Pancreas (tissue), 10 donors: Measurements from ENCODE around the gene PADI1. TPM values are rescaled to one million over a fixed set of nuclear protein-coding genes. Genes with fewer than 3 reads are reported as not detected.

Source experiments
- ATAC-seq, 4 donors: fragments of 200-7000 bp; cut with Tn5 transposase; one replicate each; pipeline versions ENCODE4 v1.8.0 to v1.9.1; 2020; ENCODE audit warnings: mild to moderate bottlenecking in 4 of 4, moderate library complexity in 4 of 4
- DNase-seq, 6 donors: peaks; one replicate each; pipeline ENCODE4 v3.0.0-alpha.2; 2020
- FAIRE-seq: peaks from 2 replicates; lab custom pipeline; 2012; peaks lifted over from hg19 to GRCh38; lab: Jason Lieb, UNC
- H3K27ac ChIP-seq, 4 donors: fragments of 200-600 bp; sonication (generic); 1 replicate in 3 of 4; 2 replicates in 1 of 4; pipeline versions ENCODE4 v1.5.0 to v1.8.0; 2020
- H3K27me3 ChIP-seq, 4 donors: fragments of 200-600 bp; one replicate each; pipeline ENCODE4 v1.8.0; 2021
- H3K36me3 ChIP-seq, 3 donors: fragments of 200-600 bp; sonication (generic) in 1 of 3; one replicate each; pipeline versions ENCODE4 v1.5.0 to v1.8.0; 2020 to 2021
- H3K4me1 ChIP-seq, 3 donors: fragments of 200-600 bp; one replicate each; pipeline ENCODE4 v1.8.0; 2021
- H3K4me3 ChIP-seq, 4 donors: fragments of 200-600 bp; sonication (generic) in 2 of 4; one replicate each; pipeline versions ENCODE4 v1.5.0 to v1.8.0; 2020 to 2021
- H3K9me3 ChIP-seq, 4 donors: fragments of 200-600 bp; one replicate each; pipeline ENCODE4 v1.8.0; 2021
- CTCF ChIP-seq, 4 donors: fragments of 200-600 bp; sonication (generic) in 3 of 4; IDR thresholded peaks; one replicate each; pipeline versions ENCODE4 v1.5.0 to v1.8.0; 2021; ENCODE audit warnings: antibody characterized with exemption in 4 of 4
- WGBS, 2 donors: extraction: QIAGEN DNeasy Blood & Tissue Kit; methylation state at CpG; one replicate each; pipeline ENCODE4 v1.1.7; 2013; 5-methylcytosine and 5-hydroxymethylcytosine counted together
- intact Hi-C, 3 donors: fragments of 100-400 bp; cut with DNase I; formaldehyde crosslinking; loops; one replicate each; pipeline versions ENCODE4 v1.11.1 to v1.14.2; 2022
- polyA plus RNA-seq, 2 donors: library from polyadenylated mRNA; stranded (reverse); fragments of 200-250 nt; gene quantifications; one replicate each; pipeline ENCODE4 v1.2.3, GENCODE V29; 2013
- total RNA-seq, 6 donors: library from RNA; stranded (reverse); fragmentation: NEBNext Ultra II Directional in 4 of 6; extraction: Animal tissue kit (Norgen Biotek cat#: 25700) in 4 of 6; gene quantifications; one replicate each; pipeline versions ENCODE4 v1.2.1 to v1.2.4, GENCODE V29; 2021 to 2023
- donor health status: healthy with polysubstance abuse.
- donor health status: DM: no; HTN: no; CAD: no; lungs with moderate emphysema.
- donor health status: DM: no; HTN: no; CAD: no.
- donor health status: control.
- donor health status: control.
- donor health status: Bipolar disorder and iron deficiency.
- donor health status: DM: yes; HTN: yes; CAD: no.
- donor health status: DM: no; HTN: no; CAD: no.
- donor health status: DM: no; HTN: no; CAD: no.
- donor health status: DM: yes; HTN: yes; CAD: no.

Gene PADI1
- total and polyA plus RNA-seq, 8 donors = 0.23 TPM; not detected in 7

GRCh38 chr1:17216078-17216477, 11.2 kb downstream of the PADI1 start:
- no peak overlapping the region for H3K27ac ChIP-seq
- FAIRE-seq (no peak), DNase-seq (no peak), ATAC-seq (no peak)
- H3K9me3 ChIP-seq = no peaks in the 10 kb centered on the region
- WGBS, 2 donors = 52 to 63% methylated on average over 5 of the region's 5 CpGs
- intact Hi-C loops = no loop called here
- no peaks in the 10 kb centered on the region for H3K36me3 ChIP-seq
- TF ChIP-seq CTCF (IDR thresholded peaks at IDR 0.05) = no peak
- no peaks in the 10 kb centered on the region for H3K4me1 ChIP-seq
- no peaks in the 10 kb centered on the region for H3K27me3 ChIP-seq
- H3K4me3 ChIP-seq = no peak overlapping the region

GRCh38 chr1:17217607-17218006, 12.7 kb downstream of the PADI1 start:
- no peaks in the 10 kb centered on the region for H3K4me1 ChIP-seq
- no peak for FAIRE-seq
- no peak for TF ChIP-seq CTCF (IDR thresholded peaks at IDR 0.05)
- ATAC-seq = no peak
- H3K27ac ChIP-seq = no peak overlapping the region
- intact Hi-C loops = no loop called here
- no peaks in the 10 kb centered on the region for H3K9me3 ChIP-seq
- WGBS, 2 donors = 65 to 71% methylated on average over 3 of the region's 3 CpGs
- H3K36me3 ChIP-seq = no peaks in the 10 kb centered on the region
- no peak for DNase-seq
- H3K27me3 ChIP-seq = no peaks in the 10 kb centered on the region
- no peak overlapping the region for H3K4me3 ChIP-seq

GRCh38 chr1:17218939-17219338, 14.0 kb downstream of the PADI1 start:
- H3K4me1 ChIP-seq = no peaks in the 10 kb centered on the region
- WGBS, 2 donors = 40 to 42% methylated on average over 7 of the region's 7 CpGs
- no peak for FAIRE-seq

GRCh38 chr1:17220287-17220686, 15.4 kb downstream of the PADI1 start:
- no peaks in the 10 kb centered on the region for H3K4me1 ChIP-seq
- no peaks in the 10 kb centered on the region for H3K27me3 ChIP-seq
- no peaks in the 10 kb centered on the region for H3K9me3 ChIP-seq
- FAIRE-seq (no peak), ATAC-seq (no peak), DNase-seq (no peak)
- 72 to 80% methylated on average over 3 of the region's 3 CpGs for WGBS, 2 donors
- no peaks in the 10 kb centered on the region for H3K36me3 ChIP-seq
- TF ChIP-seq CTCF (IDR thresholded peaks at IDR 0.05) = no peak
- H3K27ac ChIP-seq = no peak overlapping the region
- intact Hi-C loops = no loop called here
- no peak overlapping the region for H3K4me3 ChIP-seq

More at GRCh38 chr1:17218939-17219338, 14.0 kb downstream of the PADI1 start:
- Histone ChIP-seq H3K36me3 (no peaks in the 10 kb centered on the region), H3K4me3 (no peak overlapping the region), H3K27me3 (no peaks in the 10 kb centered on the region), H3K27ac (no peak overlapping the region), H3K9me3 (no peaks in the 10 kb centered on the region)
- no peak for DNase-seq
- no peak for TF ChIP-seq CTCF (IDR thresholded peaks at IDR 0.05)
- intact Hi-C loops = no loop called here
- no peak for ATAC-seq

- no peaks in the 10 kb centered on the region for H3K36me3 ChIP-seq
- intact Hi-C loops = no loop called here
- DNase-seq (no peak), FAIRE-seq (no peak), ATAC-seq (no peak)
- H3K27ac ChIP-seq = no peak overlapping the region
- no peaks in the 10 kb centered on the region for H3K9me3 ChIP-seq
- no peaks in the 10 kb centered on the region for H3K27me3 ChIP-seq
- no peak overlapping the region for H3K4me3 ChIP-seq
- WGBS, 2 donors = 56 to 64% methylated on average over 14 of the region's 14 CpGs
- TF ChIP-seq CTCF (IDR thresholded peaks at IDR 0.05) = no peak
- H3K4me1 ChIP-seq = no peaks in the 10 kb centered on the region
Measured at GRCh38 chr1:17222557-17222956, 17.6 kb downstream of the PADI1 start.
